K562 (cell line): ENCODE results near the gene EFNA2. TPM values are rescaled to one million over a fixed set of nuclear protein-coding genes. Genes with fewer than 3 reads are reported as not detected.

ENCODE experiments used
- ATAC-seq: fragments of 200-7000 bp; cut with Tn5 transposase; 3 replicates; pipeline ENCODE4 v1.9.1; 2020; ENCODE audit warnings: moderate library complexity
- BruUV-seq: library from RNA; stranded (reverse); fragments of 400-500 nt; replicated peaks from 2 replicates; lab custom pipeline; 2021; lab: Mats Ljungman, UMichigan
- CTCF ChIA-PET: fragments of 300-600 bp; formaldehyde crosslinking; extraction: SDS; loops from one replicate; lab custom pipeline; 2021; ENCODE audit warnings: low intra/inter-chr PET ratio; lab: Yijun Ruan, JAX
- POLR2A ChIA-PET: fragments of 300-600, 350-650 bp; sonication (Branson Sonifier 250); formaldehyde crosslinking; extraction: SDS; loops from one replicate; lab custom pipeline; 2021; ENCODE audit warnings: antibody characterized with exemption, inconsistent platforms; lab: Yijun Ruan, JAX
- DNase-seq, 4 experiments: peaks; one replicate each; pipeline versions ENCODE4 v3.0.0 to v3.0.0-alpha.2; 2011 to 2018; ENCODE audit warnings: low spot score in 3 of 4, mixed read lengths in 3 of 4; ENCODE audit errors: extremely low read depth in 1 of 4
- FAIRE-seq: peaks from 2 replicates; lab custom pipeline; 2011; peaks lifted over from hg19 to GRCh38; lab: Jason Lieb, UNC
- H2AFZ ChIP-seq: 2 replicates; pipeline ENCODE4 v1.6.0; 2011; ENCODE audit warnings: low read depth, low read length, control low read depth, inconsistent platforms
- H3K27ac ChIP-seq: fragments of 200-600 bp; 3 replicates; pipeline ENCODE4 v1.8.0; 2011; ENCODE audit warnings: low read depth, mild to moderate bottlenecking, control low read depth, inconsistent platforms, low read length, moderate library complexity, mixed read lengths; ENCODE audit errors: extremely low read depth
- H3K27me3 ChIP-seq, 2 experiments: fragments of 300-600 bp in 1 of 2; 2 replicates in 1 of 2; 3 replicates in 1 of 2; pipeline versions ENCODE4 v1.6.0 to v1.8.0; 2011; ENCODE audit warnings: inconsistent platforms in 2 of 2, low read length in 2 of 2, mild to moderate bottlenecking in 1 of 2, mixed read lengths in 1 of 2, moderate library complexity in 1 of 2; ENCODE audit not compliant: control insufficient read depth in 2 of 2, insufficient read depth in 2 of 2
- H3K36me3 ChIP-seq: fragments of 300-600 bp; 3 replicates; pipeline ENCODE4 v1.8.0; 2011; ENCODE audit warnings: mild to moderate bottlenecking, low read length, inconsistent platforms; ENCODE audit not compliant: control insufficient read depth, insufficient read depth
- H3K4me1 ChIP-seq, 2 experiments: fragments of 200-600 bp in 1 of 2; replicated peaks in 1 of 2; 2 replicates in 1 of 2; 3 replicates in 1 of 2; pipeline versions ENCODE4 v1.5.1 to v1.8.0; 2011; ENCODE audit warnings: inconsistent platforms in 2 of 2, low read length in 2 of 2, mild to moderate bottlenecking in 1 of 2, mixed read lengths in 1 of 2, moderate library complexity in 1 of 2; ENCODE audit not compliant: control insufficient read depth in 2 of 2, insufficient read depth in 2 of 2
- H3K4me2 ChIP-seq: 2 replicates; pipeline ENCODE4 v1.6.1; 2011; ENCODE audit warnings: low read length, control low read depth, inconsistent platforms, mixed read lengths; ENCODE audit not compliant: insufficient read depth
- H3K4me3 ChIP-seq: fragments of 200-600 bp; sonication (generic), shearing (Covaris generic); 2 replicates; pipeline ENCODE4 v1.5.1; 2016; ENCODE audit warnings: control low read depth, inconsistent platforms
- H3K79me2 ChIP-seq: fragments of 200-600 bp; 3 replicates; pipeline ENCODE4 v1.8.0; 2011; ENCODE audit warnings: low read length, inconsistent platforms; ENCODE audit not compliant: control insufficient read depth, insufficient read depth
- H3K9ac ChIP-seq, 2 experiments: 2 replicates each; pipeline versions ENCODE4 v1.6.0 to v1.6.1; 2011; ENCODE audit warnings: low read depth in 2 of 2, low read length in 2 of 2, control low read depth in 1 of 2, inconsistent platforms in 1 of 2, mild to moderate bottlenecking in 1 of 2, mixed read lengths in 1 of 2; ENCODE audit not compliant: insufficient read depth in 1 of 2
- H3K9me1 ChIP-seq: one replicate; pipeline ENCODE4 v1.6.0; 2011; ENCODE audit warnings: inconsistent platforms, mild to moderate bottlenecking, low read length, moderate library complexity; ENCODE audit not compliant: control insufficient read depth, insufficient read depth
- H3K9me3 ChIP-seq: replicated peaks from 2 replicates; pipeline ENCODE4 v1.5.1; 2011; ENCODE audit warnings: low read depth, low read length, inconsistent platforms; ENCODE audit not compliant: control insufficient read depth, insufficient read depth
- H4K20me1 ChIP-seq: replicated peaks from 2 replicates; pipeline ENCODE4 v1.6.1; 2011; ENCODE audit warnings: low read length, inconsistent platforms, mixed read lengths; ENCODE audit not compliant: control insufficient read depth, insufficient read depth
- BRCA1 ChIP-seq, 2 experiments: fragments of 450-650 bp in 1 of 2; sonication (generic) in 1 of 2; formaldehyde crosslinking in 1 of 2; IDR thresholded peaks; 2 replicates each; pipeline versions ENCODE4 v1.5.0 to v1.6.1; 2017 to 2020; ENCODE audit warnings: mild to moderate bottlenecking in 1 of 2, missing genetic modification reagents in 1 of 2
- CBFA2T2 ChIP-seq: fragments of 450-650 bp; conservative IDR thresholded peaks from 2 replicates; pipeline ENCODE4 v1.6.1; 2017; ENCODE audit warnings: mild to moderate bottlenecking
- CCNT2 ChIP-seq: IDR thresholded peaks from 2 replicates; pipeline ENCODE4 v1.6.1; 2011; ENCODE audit warnings: borderline replicate concordance, low read depth, mild to moderate bottlenecking, moderate library complexity, mixed read lengths, low read length; ENCODE audit not compliant: insufficient read length; ENCODE audit errors: extremely low read depth
- COPS2 ChIP-seq: fragments of 450-650 bp; conservative IDR thresholded peaks from 2 replicates; pipeline ENCODE4 v1.6.1; 2016; ENCODE audit warnings: mild to moderate bottlenecking, moderate library complexity
- E2F8 ChIP-seq: fragments of 450-650 bp; IDR thresholded peaks from 2 replicates; pipeline ENCODE4 v1.7.1; 2018; ENCODE audit warnings: mild to moderate bottlenecking, low read depth; ENCODE audit not compliant: partially characterized antibody
- ELF4 ChIP-seq: fragments of 450-650 bp; formaldehyde crosslinking; IDR thresholded peaks from 2 replicates; pipeline ENCODE4 v1.4.0; 2022; ENCODE audit warnings: missing genetic modification characterization
- ETV5 ChIP-seq: sonication (generic); formaldehyde crosslinking; IDR thresholded peaks from 2 replicates; pipeline ENCODE4 v1.4.0; 2020; ENCODE audit warnings: low read depth, mild to moderate bottlenecking, missing genetic modification reagents
- FOXK1 ChIP-seq: sonication (generic); formaldehyde crosslinking; IDR thresholded peaks from 2 replicates; pipeline ENCODE4 v1.8.0; 2022; ENCODE audit warnings: missing genetic modification reagents, mild to moderate bottlenecking, borderline replicate concordance
- GATAD2A ChIP-seq: fragments of 450-650 bp; IDR thresholded peaks from 2 replicates; pipeline ENCODE4 v1.6.1; 2017
- MAFG ChIP-seq: fragments of 450-650 bp; conservative IDR thresholded peaks from 2 replicates; pipeline ENCODE4 v1.6.1; 2016; ENCODE audit warnings: missing genetic modification characterization, missing compliant biosample characterization
- NCOA2 ChIP-seq, 2 experiments: fragments of 450-650 bp; IDR thresholded peaks; 2 replicates each; pipeline ENCODE4 v1.6.1; 2018; ENCODE audit warnings: mild to moderate bottlenecking in 2 of 2, moderate library complexity in 1 of 2; ENCODE audit not compliant: partially characterized antibody in 2 of 2
- PML ChIP-seq: IDR thresholded peaks from 2 replicates; pipeline ENCODE4 v1.6.1; 2012; ENCODE audit warnings: low read length, inconsistent platforms
- TRIM28 ChIP-seq: fragments of 450-650 bp; IDR thresholded peaks from 2 replicates; pipeline ENCODE4 v1.6.1; 2017
- TSC22D4 ChIP-seq: fragments of 450-650 bp; IDR thresholded peaks from 2 replicates; pipeline ENCODE4 v1.6.1; 2016; ENCODE audit warnings: missing genetic modification characterization, missing biosample characterization, control low read depth
- ZBTB7A ChIP-seq: IDR thresholded peaks from 2 replicates; pipeline ENCODE4 v1.6.1; 2011; ENCODE audit warnings: low read depth, mild to moderate bottlenecking, low read length, moderate library complexity, borderline replicate concordance; ENCODE audit not compliant: control insufficient read depth
- ZNF253 ChIP-seq: fragments of 250-450 bp; sonication (Bioruptor Pico); conservative IDR thresholded peaks from 2 replicates; pipeline ENCODE4 v1.6.1; 2021; ENCODE audit warnings: mild to moderate bottlenecking
- ZNF282 ChIP-seq: sonication (generic); formaldehyde crosslinking; IDR thresholded peaks from 2 replicates; pipeline ENCODE4 v1.8.1; 2023; ENCODE audit warnings: missing genetic modification reagents
- ZNF507 ChIP-seq: conservative IDR thresholded peaks from 2 replicates; pipeline ENCODE4 v1.6.1; 2017; ENCODE audit warnings: missing genetic modification characterization, missing compliant biosample characterization
- ZNF586 ChIP-seq: fragments of 450-650 bp; formaldehyde crosslinking; conservative IDR thresholded peaks from 2 replicates; pipeline ENCODE4 v1.4.0; 2020; ENCODE audit warnings: mild to moderate bottlenecking, moderate library complexity
- WGBS: fragments of 100-300 bp; shearing (Covaris generic); methylation state at CpG from one replicate; pipeline ENCODE4 v1.1.6; 2016; ENCODE audit warnings: low coverage, mixed read lengths; ENCODE audit not compliant: insufficient coverage; ENCODE audit errors: missing lambda C conversion rate; 5-methylcytosine and 5-hydroxymethylcytosine counted together
- in situ Hi-C: fragments of 300-500 bp; cut with MboI; formaldehyde crosslinking; loops from 4 replicates; pipeline ENCODE4 v1.15.0; 2018; ENCODE audit warnings: inconsistent platforms, mixed read lengths
- intact Hi-C: fragments of 100-400 bp; cut with micrococcal nuclease; formaldehyde crosslinking; loops from 2 replicates; pipeline ENCODE4 v1.14.2; 2022
- polyA plus RNA-seq, 8 experiments: library from polyadenylated mRNA; depleted of rRNA in 4 of 8; stranded (reverse) in 5 of 8; unstranded in 3 of 8; fragments of >200 nt; fragmentation: Nextera tagmentation in 2 of 8; fragmentation: Illumina TruSeq in 1 of 8; extraction: Ambion mirVana in 2 of 8; extraction: Trizol in 1 of 8; gene quantifications; 2 replicates each; pipeline versions ENCODE4 v1.2.1 to v1.2.3, GENCODE V29; 2011 to 2014; ENCODE audit warnings: inconsistent platforms in 1 of 8, missing spikeins in 1 of 8
- total RNA-seq, 7 experiments: library from RNA; depleted of rRNA in 6 of 7; stranded (reverse); fragments of >200 nt in 6 of 7; fragmentation: Illumina TruSeq in 2 of 7; extraction: Trizol in 2 of 7; gene quantifications; 2 replicates each; pipeline versions ENCODE4 v1.2.1 to v1.2.3, GENCODE V29; 2011 to 2021; ENCODE audit warnings: low replicate concordance in 1 of 7
- TF ChIP-seq, protein P1 (sequence below): fragments of 450-650 bp; formaldehyde crosslinking; IDR thresholded peaks from 2 replicates; pipeline ENCODE4 v1.4.0; 2022; ENCODE audit warnings: mild to moderate bottlenecking, moderate library complexity

Gene EFNA2
- total and polyA plus RNA-seq, 9 of the 15 experiments (the other 6 are each of a cell fraction or from before 2014, with no cell fraction given), result 0.11 to 0.44 (median 0.15) TPM; not detected in 6

- in situ Hi-C loops (no loop called here), intact Hi-C loops (no loop called here)
- ATAC-seq, result peak; percentile 62
- FAIRE-seq, result peak; percentile 51
- WGBS, result 13% methylated on average over 11 of the region's 17 CpGs
- no peak overlapping the region for H2AFZ ChIP-seq
- no peaks in the 10 kb centered on the region for H3K9me3 ChIP-seq
- DNase-seq, result peak in 1 of 4 experiments; percentile 79
- ChIA-PET POLR2A (interaction anchor here (0.6 to 2.1 kb wide), 3 partner anchors 10 to 246 kb away, joined by 4 to 9 read pairs (median 8); partner anchors contain the start of gene CIRBP), CTCF (no interaction called here)
- H3K27me3 ChIP-seq, result no peaks in the 10 kb centered on the region
- peaks cover 54 to 96% of the 10 kb centered on the region in 2 experiments for H3K4me1 ChIP-seq
- peak overlapping the region; percentile 68 for H3K27ac ChIP-seq
- H3K4me3 ChIP-seq, result no peak overlapping the region
- peak overlapping the region; percentile 39 to 90; a peak in 3 of 4 replicates for H3K9ac ChIP-seq
- peaks cover 37% of the 10 kb centered on the region for H3K79me2 ChIP-seq
- H3K9me1 ChIP-seq, result no peaks in the 10 kb centered on the region
- peak overlapping the region; percentile 60 for H3K4me2 ChIP-seq
- 0 out of 2 replicates have a peak, but pooled peaks cover 7% of the 10 kb centered on the region for H4K20me1 ChIP-seq
- no TSS peak for BruUV-seq
- peaks cover 42% of the 10 kb centered on the region; the same call in 2 of the 3 replicates for H3K36me3 ChIP-seq
- no peak for TF ChIP-seq TSC22D4 (tag)
- no peak for TF ChIP-seq ZNF586
- peak; percentile 91 for TF ChIP-seq ZBTB7A
- no peak for TF ChIP-seq GATAD2A
- TF ChIP-seq ETV5 (CRISPR knock-in tag), result peak; percentile 61
- TF ChIP-seq ZNF507 (tag), result no peak
- TF ChIP-seq CBFA2T2, result no peak
- no peak for TF ChIP-seq BRCA1 (IDR thresholded peaks at IDR 0.05)
- no peak for TF ChIP-seq BRCA1 (CRISPR knock-in tag; IDR thresholded peaks at IDR 0.05)
- no peak for TF ChIP-seq PML
- TF ChIP-seq ZNF282 (CRISPR knock-in tag), result 0 out of 2 replicates have a peak, but pooled peaks have one; percentile 33
- no peak for TF ChIP-seq TRIM28
- TF ChIP-seq MAFG (tag), result no peak
- TF ChIP-seq E2F8, result peak; percentile 75
- no peak for TF ChIP-seq NCOA2 (IDR thresholded peaks at IDR 0.05; ENCODE audit: partially characterized antibody in 2 of 2)
- TF ChIP-seq ELF4 (CRISPR knock-in tag), result peak; percentile 77; the same call in 1 of the 2 replicates
- no peak for TF ChIP-seq ZNF253 (CRISPR knock-in tag)
- TF ChIP-seq COPS2, result no peak
- peak; percentile 50 for TF ChIP-seq CCNT2
- TF ChIP-seq FOXK1 (CRISPR knock-in tag), result no peak
- TF ChIP-seq, protein P1, sequence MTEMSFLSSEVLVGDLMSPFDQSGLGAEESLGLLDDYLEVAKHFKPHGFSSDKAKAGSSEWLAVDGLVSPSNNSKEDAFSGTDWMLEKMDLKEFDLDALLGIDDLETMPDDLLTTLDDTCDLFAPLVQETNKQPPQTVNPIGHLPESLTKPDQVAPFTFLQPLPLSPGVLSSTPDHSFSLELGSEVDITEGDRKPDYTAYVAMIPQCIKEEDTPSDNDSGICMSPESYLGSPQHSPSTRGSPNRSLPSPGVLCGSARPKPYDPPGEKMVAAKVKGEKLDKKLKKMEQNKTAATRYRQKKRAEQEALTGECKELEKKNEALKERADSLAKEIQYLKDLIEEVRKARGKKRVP, result peak; percentile 25; the same call in 1 of the 2 replicates
These were observed 26.3 kb upstream of the EFNA2 start for GRCh38 chr19:1259206-1259875.
